ENCODE measurements around the gene TAF1D.

DNA sequence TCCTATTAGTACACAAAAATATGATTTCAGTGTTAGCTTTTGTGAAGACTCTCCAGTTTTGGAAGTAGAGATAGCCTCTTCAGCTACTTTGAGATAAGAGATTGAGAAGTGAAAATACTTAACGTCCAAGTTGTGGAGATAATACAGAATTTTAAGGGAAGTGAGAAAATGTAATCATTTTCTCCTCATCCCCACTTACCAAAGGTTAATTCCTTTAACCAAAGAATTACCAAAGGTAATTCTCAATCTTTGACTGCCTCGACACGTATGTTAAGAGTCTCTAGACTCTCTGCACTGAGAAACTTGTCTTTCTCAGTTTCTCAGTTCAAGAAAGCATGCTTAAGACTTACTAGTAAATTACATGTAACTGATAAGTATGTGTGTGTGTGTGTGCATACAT is 15.5 kb upstream of the TAF1D start:
- TF ChIP-seq POLR2A (IDR thresholded peaks at IDR 0.05) (no peak), POLR2AphosphoS5 (IDR thresholded peaks at IDR 0.05) (no peak), EP300 (IDR thresholded peaks at IDR 0.05) (no peak)
- TF ChIP-seq, protein P1, sequence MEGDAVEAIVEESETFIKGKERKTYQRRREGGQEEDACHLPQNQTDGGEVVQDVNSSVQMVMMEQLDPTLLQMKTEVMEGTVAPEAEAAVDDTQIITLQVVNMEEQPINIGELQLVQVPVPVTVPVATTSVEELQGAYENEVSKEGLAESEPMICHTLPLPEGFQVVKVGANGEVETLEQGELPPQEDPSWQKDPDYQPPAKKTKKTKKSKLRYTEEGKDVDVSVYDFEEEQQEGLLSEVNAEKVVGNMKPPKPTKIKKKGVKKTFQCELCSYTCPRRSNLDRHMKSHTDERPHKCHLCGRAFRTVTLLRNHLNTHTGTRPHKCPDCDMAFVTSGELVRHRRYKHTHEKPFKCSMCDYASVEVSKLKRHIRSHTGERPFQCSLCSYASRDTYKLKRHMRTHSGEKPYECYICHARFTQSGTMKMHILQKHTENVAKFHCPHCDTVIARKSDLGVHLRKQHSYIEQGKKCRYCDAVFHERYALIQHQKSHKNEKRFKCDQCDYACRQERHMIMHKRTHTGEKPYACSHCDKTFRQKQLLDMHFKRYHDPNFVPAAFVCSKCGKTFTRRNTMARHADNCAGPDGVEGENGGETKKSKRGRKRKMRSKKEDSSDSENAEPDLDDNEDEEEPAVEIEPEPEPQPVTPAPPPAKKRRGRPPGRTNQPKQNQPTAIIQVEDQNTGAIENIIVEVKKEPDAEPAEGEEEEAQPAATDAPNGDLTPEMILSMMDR (IDR thresholded peaks at IDR 0.05) = no peak

Data from sigmoid colon (tissue), 4 donors.